RWPE1 (cell line): ENCODE data around the gene DDX27.
A peak's percentile ranks its signal among the peaks of the same experiment; 100 is the strongest.

Source experiments
- CTCF ChIA-PET: fragments of 350-600 bp; sonication (Branson Sonifier 250); formaldehyde crosslinking; extraction: SDS; loops from one replicate; lab custom pipeline; 2021; lab: Yijun Ruan, JAX
- POLR2A ChIA-PET: fragments of 400-600 bp; formaldehyde crosslinking; extraction: SDS; loops from one replicate; lab custom pipeline; 2020; ENCODE audit warnings: antibody characterized with exemption; ENCODE audit not compliant: low non-redundant PET; lab: Yijun Ruan, JAX
- DNase-seq: peaks from one replicate; pipeline ENCODE4 v3.0.0; 2012; ENCODE audit warnings: low spot score
- H3K27ac ChIP-seq: fragments of 450-650 bp; 2 replicates; pipeline ENCODE4 v1.5.1; 2017
- CTCF ChIP-seq: fragments of 450-650 bp; conservative IDR thresholded peaks from 2 replicates; pipeline ENCODE4 v1.5.1; 2017; ENCODE audit warnings: low read depth, mild to moderate bottlenecking

DDX27 gene

DNA sequence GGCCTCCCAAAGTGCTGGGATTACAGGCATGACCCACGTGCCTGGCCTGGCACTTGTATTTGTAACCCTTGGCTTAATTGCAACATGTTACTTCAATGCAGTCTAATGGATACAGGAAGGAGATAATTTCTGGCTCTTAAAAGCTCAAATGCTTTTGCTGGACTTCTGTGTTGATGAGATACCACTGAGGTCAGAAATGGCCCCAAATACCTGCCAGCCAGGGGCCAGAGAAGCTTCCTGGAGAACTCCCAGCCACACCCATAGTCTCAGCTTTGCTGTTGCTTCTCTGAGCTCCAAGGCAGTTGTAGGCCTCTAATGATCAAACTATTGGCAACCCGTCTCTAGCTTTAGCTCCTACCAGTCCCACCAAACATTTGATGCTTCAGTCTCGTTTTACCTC lies 72.8 kb downstream of the DDX27 start:
- DNase-seq, result no peak
- TF ChIP-seq CTCF, result no peak
- H3K27ac ChIP-seq, result peak overlapping the region; percentile 47
- CTCF ChIA-PET, result interaction anchor here (0.6 to 1.1 kb wide), 3 partner anchors 14 to 213 kb away, joined by 3 read pairs; no protein-coding TSS in a partner anchor
- POLR2A ChIA-PET, result no interaction called here

GRCh38 chr20:49293122-49293521 lies 73.9 kb downstream of the DDX27 start:
- no peak overlapping the region for H3K27ac ChIP-seq
- no peak for DNase-seq
- ChIA-PET POLR2A (interaction anchor here (0.6 to 0.7 kb wide), 2 partner anchors 76 to 209 kb away, joined by 3 to 4 read pairs; no protein-coding TSS in a partner anchor), CTCF (no interaction called here)
- no peak for TF ChIP-seq CTCF
